Breast epithelium (tissue), 4 donors: ENCODE measurements around the gene PMEPA1. TPM values are rescaled to one million over a fixed set of nuclear protein-coding genes. Genes with fewer than 3 reads are reported as not detected.

Experiments
- DNase-seq, 2 donors: peaks; one replicate each; pipeline ENCODE4 v3.0.0-alpha.2; 2019; ENCODE audit warnings: low spot score in 2 of 2
- H3K27ac ChIP-seq, 2 donors: fragments of 200-600 bp; sonication (generic) in 1 of 2; one replicate each; pipeline ENCODE4 v1.5.1; 2016 to 2019; ENCODE audit warnings: mild to moderate bottlenecking in 1 of 2
- H3K27me3 ChIP-seq, 2 donors: fragments of 200-600 bp; sonication (generic) in 1 of 2; one replicate each; pipeline versions ENCODE4 v1.5.1 to v1.6.0; 2017 to 2019; ENCODE audit warnings: control low read depth in 1 of 2, mild to moderate bottlenecking in 1 of 2
- H3K36me3 ChIP-seq: fragments of 200-600 bp; one replicate; pipeline ENCODE4 v1.5.1; 2019
- H3K4me1 ChIP-seq, 2 donors: fragments of 200-600 bp; sonication (generic); one replicate each; pipeline ENCODE4 v1.5.1; 2016 to 2019; ENCODE audit warnings: control low read depth in 1 of 2
- H3K4me3 ChIP-seq, 3 donors: fragments of 200-600 bp; sonication (generic); 1 replicate in 2 of 3; 2 replicates in 1 of 3; pipeline ENCODE4 v1.5.1; 2016 to 2019; ENCODE audit warnings: mild to moderate bottlenecking in 3 of 3, moderate library complexity in 2 of 3
- H3K9me3 ChIP-seq, 2 donors: fragments of 200-600 bp; sonication (generic) in 1 of 2; one replicate each; pipeline ENCODE4 v1.5.1; 2016 to 2019; ENCODE audit warnings: control low read depth in 1 of 2
- POLR2A ChIP-seq: fragments of 450-650 bp; IDR thresholded peaks from one replicate; pipeline ENCODE4 v1.6.1; 2016; ENCODE audit warnings: antibody characterized with exemption, mild to moderate bottlenecking, moderate library complexity
- POLR2AphosphoS5 ChIP-seq, 3 donors: sonication (generic); formaldehyde crosslinking; IDR thresholded peaks; one replicate each; pipeline ENCODE4 v1.6.1; 2017; ENCODE audit warnings: antibody characterized with exemption in 3 of 3
- intact Hi-C: fragments of 100-400 bp; cut with DNase I; formaldehyde crosslinking; loops from one replicate; pipeline ENCODE4 v1.15.1; 2023; ENCODE audit warnings: low total_unique reads
- total RNA-seq, 3 donors: library from RNA; depleted of rRNA; stranded (reverse); fragments of >200 nt; gene quantifications; one replicate each; pipeline ENCODE4 v1.1.0, GENCODE V29; 2016
- TF ChIP-seq, protein P1 (sequence below), 3 donors: fragments of 450-650 bp; IDR thresholded peaks; one replicate each; pipeline ENCODE4 v1.5.1; 2016 to 2017; ENCODE audit warnings: antibody characterized with exemption in 3 of 3, mild to moderate bottlenecking in 3 of 3, moderate library complexity in 3 of 3

Gene PMEPA1
- total RNA-seq, 3 donors from 2014 or later, result 9.2 to 13.2 (median 13.1) TPM

DNA sequence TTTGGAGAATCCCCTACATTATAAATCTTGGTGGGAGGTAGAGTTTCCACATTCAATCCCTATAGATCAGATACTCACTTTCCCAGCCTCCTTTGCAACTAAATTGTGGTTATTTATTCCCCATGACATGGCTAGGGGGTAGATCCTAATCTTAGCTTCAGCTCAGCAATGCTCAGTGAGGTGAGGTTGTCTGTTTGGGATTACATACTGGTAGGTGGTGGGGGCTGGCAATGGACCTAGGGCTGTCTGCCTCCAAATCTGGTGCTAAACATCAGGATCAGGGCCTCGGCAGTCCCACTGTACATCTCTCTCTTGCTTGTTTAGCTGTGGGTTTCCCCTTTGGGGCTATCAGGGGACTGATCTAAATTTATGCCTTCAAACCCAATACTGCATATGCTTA is 45.8 kb upstream of the PMEPA1 start:
- DNase-seq, result no peak
- TF ChIP-seq, protein P1, sequence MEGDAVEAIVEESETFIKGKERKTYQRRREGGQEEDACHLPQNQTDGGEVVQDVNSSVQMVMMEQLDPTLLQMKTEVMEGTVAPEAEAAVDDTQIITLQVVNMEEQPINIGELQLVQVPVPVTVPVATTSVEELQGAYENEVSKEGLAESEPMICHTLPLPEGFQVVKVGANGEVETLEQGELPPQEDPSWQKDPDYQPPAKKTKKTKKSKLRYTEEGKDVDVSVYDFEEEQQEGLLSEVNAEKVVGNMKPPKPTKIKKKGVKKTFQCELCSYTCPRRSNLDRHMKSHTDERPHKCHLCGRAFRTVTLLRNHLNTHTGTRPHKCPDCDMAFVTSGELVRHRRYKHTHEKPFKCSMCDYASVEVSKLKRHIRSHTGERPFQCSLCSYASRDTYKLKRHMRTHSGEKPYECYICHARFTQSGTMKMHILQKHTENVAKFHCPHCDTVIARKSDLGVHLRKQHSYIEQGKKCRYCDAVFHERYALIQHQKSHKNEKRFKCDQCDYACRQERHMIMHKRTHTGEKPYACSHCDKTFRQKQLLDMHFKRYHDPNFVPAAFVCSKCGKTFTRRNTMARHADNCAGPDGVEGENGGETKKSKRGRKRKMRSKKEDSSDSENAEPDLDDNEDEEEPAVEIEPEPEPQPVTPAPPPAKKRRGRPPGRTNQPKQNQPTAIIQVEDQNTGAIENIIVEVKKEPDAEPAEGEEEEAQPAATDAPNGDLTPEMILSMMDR (IDR thresholded peaks at IDR 0.05), result no peak
- no peak for TF ChIP-seq POLR2A
- TF ChIP-seq POLR2AphosphoS5 (IDR thresholded peaks at IDR 0.05), result no peak

DNA sequence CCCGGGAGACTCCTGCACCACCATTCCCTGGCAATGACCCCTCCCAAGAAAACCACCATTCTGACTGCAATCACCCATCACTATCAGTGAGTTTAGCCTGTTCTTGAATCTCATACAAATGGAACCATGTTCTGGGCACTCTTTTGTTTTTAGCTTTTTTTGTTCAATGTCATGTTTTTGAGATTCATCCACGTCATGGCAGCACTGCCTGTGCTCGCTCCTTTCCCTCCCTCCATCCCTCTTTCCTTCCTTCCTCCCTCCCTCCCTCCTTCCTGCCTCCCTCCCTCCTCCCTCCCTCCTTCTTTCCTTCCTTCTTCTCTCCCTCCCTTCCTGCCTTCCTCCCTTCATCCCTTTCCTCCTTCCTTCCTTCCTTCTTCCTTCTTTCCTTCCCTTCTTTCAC is 44.4 kb upstream of the PMEPA1 start:
- intact Hi-C loops, result no loop called here
- TF ChIP-seq POLR2A (no peak), POLR2AphosphoS5 (IDR thresholded peaks at IDR 0.05) (no peak)
- TF ChIP-seq, protein P1 (IDR thresholded peaks at IDR 0.05), result no peak

More for the DNA sequence above, 45.8 kb upstream of the PMEPA1 start:
- no peaks in the 10 kb centered on the region for H3K36me3 ChIP-seq
- H3K27me3 ChIP-seq, result no peaks in the 10 kb centered on the region
- H3K4me3 ChIP-seq, result no peak overlapping the region
- intact Hi-C loops, result no loop called here
- no peaks in the 10 kb centered on the region for H3K4me1 ChIP-seq
- no peak overlapping the region for H3K27ac ChIP-seq
- H3K9me3 ChIP-seq, result no peaks in the 10 kb centered on the region

DNA sequence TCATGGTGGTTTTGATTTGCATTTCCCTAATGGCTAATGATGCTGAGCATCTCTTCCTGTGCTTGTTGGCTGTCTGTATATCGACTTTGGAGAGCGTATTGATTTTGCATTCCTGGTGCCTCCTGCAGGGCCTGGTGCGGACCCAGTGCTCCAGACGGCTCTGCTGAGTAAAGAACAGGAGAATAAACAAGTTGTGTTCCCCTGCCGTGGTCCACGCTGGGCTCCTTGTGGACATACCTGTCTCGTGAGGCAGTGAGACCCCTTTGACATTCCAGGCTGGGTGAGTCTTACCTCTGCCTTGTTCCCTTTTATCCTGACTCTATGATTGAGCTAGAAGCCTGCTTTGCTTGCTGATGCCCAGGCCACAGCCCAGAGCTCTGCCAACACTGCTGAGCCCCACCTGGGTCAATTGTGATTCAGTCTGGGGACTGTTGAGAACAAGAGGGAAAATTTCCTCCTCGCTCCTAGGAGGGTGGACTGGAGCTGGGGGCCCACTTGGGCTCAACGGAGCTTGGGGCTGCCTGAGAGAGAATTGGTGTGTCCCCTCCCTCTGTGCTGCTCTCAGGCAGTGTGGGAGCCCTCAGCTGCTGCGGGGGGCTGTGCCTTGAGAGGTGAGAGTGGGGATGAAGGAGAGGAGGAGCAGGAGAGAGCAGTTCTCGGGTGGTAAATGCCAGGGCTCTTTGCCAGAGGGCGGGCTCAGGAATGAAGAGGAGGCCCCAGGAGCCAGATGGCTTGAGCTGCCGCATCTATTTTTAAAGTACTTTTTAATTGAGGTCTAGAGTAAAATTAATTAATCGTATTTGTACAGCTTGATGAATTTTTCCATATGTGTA is 43.7 kb upstream of the PMEPA1 start:
- Histone ChIP-seq H3K27ac (no peak overlapping the region), H3K4me3 (no peak overlapping the region), H3K4me1 (peaks cover 0 to 9% of the 10 kb centered on the region in 2 donors), H3K9me3 (no peaks in the 10 kb centered on the region), H3K27me3 (no peaks in the 10 kb centered on the region), H3K36me3 (no peaks in the 10 kb centered on the region)
- TF ChIP-seq, protein P1 (IDR thresholded peaks at IDR 0.05), result no peak
- TF ChIP-seq POLR2A (no peak), POLR2AphosphoS5 (IDR thresholded peaks at IDR 0.05) (no peak)
- intact Hi-C loops, result no loop called here
- no peak for DNase-seq

More for the DNA sequence above, 44.4 kb upstream of the PMEPA1 start:
- H3K4me1 ChIP-seq, result peaks cover 0 to 5% of the 10 kb centered on the region in 2 donors
- no peaks in the 10 kb centered on the region for H3K36me3 ChIP-seq
- no peak overlapping the region for H3K27ac ChIP-seq
- DNase-seq, result no peak
- H3K4me3 ChIP-seq, result no peak overlapping the region
- no peaks in the 10 kb centered on the region for H3K27me3 ChIP-seq
- H3K9me3 ChIP-seq, result no peaks in the 10 kb centered on the region

DNA sequence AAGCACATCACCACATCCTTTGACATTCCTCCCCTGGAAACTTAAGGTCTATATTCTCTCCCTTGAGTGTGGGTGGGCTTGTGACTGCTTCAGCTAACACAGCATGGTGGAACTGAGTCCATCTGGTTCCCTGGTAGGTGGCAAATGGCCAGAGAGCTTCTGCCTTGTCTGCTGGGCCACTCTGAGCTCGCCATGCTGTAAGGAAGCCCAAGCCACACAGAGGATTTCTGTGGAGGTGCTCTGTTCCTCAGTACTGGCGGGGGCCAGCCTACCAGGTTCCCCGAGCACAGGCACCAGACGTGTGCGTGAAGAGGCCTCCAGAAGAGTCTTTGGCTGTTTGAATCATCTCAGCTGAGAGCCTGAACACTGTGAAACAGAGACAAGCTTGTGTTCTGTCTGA is 41.6 kb upstream of the PMEPA1 start:
- no peaks in the 10 kb centered on the region for H3K9me3 ChIP-seq
- TF ChIP-seq POLR2A, result no peak
- TF ChIP-seq, protein P1 (IDR thresholded peaks at IDR 0.05), result no peak
- TF ChIP-seq POLR2AphosphoS5 (IDR thresholded peaks at IDR 0.05), result no peak
- H3K4me1 ChIP-seq, result peaks cover 0 to 9% of the 10 kb centered on the region in 2 donors
- no peaks in the 10 kb centered on the region for H3K36me3 ChIP-seq
- H3K27me3 ChIP-seq, result no peaks in the 10 kb centered on the region
- H3K4me3 ChIP-seq, result no peak overlapping the region
- DNase-seq, result no peak
- intact Hi-C loops, result no loop called here
- no peak overlapping the region for H3K27ac ChIP-seq

DNA sequence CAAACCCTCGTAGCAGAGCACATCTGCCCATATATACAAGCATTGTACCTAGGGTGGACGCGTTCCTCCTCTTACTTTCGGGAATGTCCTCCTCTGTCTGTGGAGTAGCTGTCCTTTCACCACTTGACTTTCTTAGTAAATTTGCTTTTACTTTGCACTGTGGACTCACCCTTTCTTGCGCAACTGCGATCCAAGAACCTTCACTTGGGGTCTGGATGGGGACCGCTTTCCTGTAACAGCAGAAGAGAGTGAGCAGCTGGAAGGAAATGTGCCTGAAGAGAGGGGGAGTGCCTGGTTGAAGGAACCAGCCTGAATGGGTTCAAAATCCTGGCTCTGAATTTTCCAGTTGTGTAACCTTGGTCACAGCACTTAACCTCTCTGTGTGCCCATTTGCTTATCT is 40.1 kb upstream of the PMEPA1 start:
- DNase-seq, result no peak
- Histone ChIP-seq H3K4me3 (no peak overlapping the region), H3K27ac (no peak overlapping the region), H3K9me3 (no peaks in the 10 kb centered on the region), H3K27me3 (no peaks in the 10 kb centered on the region), H3K4me1 (peaks cover 0 to 9% of the 10 kb centered on the region in 2 donors), H3K36me3 (no peaks in the 10 kb centered on the region)
- intact Hi-C loops, result no loop called here
- TF ChIP-seq POLR2A (no peak), POLR2AphosphoS5 (IDR thresholded peaks at IDR 0.05) (no peak)
- TF ChIP-seq, protein P1 (IDR thresholded peaks at IDR 0.05), result no peak
